ENCODE data around the gene PCBP3.

DNA sequence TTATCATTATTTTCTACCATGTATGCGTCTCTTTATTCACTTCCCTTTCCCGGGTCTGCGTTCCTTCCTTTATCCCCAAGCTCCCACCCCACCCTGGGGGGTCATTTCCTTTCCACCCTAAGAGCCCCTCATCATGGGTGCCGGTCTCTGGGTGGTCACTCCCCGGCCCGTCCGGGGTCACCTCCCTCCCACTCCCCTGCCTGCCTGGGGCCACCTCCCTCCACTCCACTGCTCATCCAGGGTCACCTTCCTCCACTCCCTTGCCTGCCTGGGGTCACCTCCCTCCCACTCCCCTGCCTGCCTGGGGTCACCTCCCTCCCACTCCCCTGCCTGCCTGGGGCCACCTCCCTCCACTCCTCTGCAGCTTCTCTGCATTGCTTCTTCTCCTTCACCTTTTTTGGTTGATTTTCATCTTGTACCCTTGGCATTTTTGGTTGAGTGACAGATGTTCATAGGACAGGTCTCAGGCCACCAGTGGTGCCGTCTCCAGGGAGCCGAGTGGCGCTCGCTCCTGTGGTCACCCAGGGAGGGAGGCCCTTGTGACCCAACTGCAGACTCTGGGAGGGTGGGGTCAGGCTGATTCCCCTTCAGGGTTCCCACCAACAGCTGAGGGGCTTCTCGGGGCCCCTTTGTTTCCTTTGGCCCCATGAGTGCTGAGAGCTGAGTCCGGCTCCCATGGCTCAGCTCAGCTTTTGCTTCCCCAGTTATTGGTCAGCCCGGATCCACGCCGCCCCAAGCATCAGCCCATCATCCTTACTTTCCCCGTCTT lies 48.6 kb upstream of the PCBP3 start:
- TF ChIP-seq ESRRA (CRISPR knock-in tag; IDR thresholded peaks at IDR 0.05; ENCODE audit: low read depth) (no peak), SRF (IDR thresholded peaks at IDR 0.05; ENCODE audit: low read depth, low read length) (no peak), EZH2 (conservative IDR thresholded peaks at IDR 0.05; ENCODE audit: low read depth, low read length) (no peak)
- TF ChIP-seq, protein P1, sequence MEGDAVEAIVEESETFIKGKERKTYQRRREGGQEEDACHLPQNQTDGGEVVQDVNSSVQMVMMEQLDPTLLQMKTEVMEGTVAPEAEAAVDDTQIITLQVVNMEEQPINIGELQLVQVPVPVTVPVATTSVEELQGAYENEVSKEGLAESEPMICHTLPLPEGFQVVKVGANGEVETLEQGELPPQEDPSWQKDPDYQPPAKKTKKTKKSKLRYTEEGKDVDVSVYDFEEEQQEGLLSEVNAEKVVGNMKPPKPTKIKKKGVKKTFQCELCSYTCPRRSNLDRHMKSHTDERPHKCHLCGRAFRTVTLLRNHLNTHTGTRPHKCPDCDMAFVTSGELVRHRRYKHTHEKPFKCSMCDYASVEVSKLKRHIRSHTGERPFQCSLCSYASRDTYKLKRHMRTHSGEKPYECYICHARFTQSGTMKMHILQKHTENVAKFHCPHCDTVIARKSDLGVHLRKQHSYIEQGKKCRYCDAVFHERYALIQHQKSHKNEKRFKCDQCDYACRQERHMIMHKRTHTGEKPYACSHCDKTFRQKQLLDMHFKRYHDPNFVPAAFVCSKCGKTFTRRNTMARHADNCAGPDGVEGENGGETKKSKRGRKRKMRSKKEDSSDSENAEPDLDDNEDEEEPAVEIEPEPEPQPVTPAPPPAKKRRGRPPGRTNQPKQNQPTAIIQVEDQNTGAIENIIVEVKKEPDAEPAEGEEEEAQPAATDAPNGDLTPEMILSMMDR (CRISPR knock-in tag; IDR thresholded peaks at IDR 0.05): no peak

Measured in HepG2 (cell line).